Ovary (tissue), 9 donors: ENCODE results near the gene PTPN18. TPM values are rescaled to one million over a fixed set of nuclear protein-coding genes. Genes with fewer than 3 reads are reported as not detected.
"Not testable (repeated sequence)": the region's sequence is repeated elsewhere in the genome, so short reads cannot be mapped to it uniquely, and the experiment has no call there.

Source experiments
- DNase-seq, 5 donors: peaks; one replicate each; pipeline ENCODE4 v3.0.0-alpha.2; 2019 to 2020
- H3K27ac ChIP-seq, 2 donors: fragments of 200-600 bp; one replicate each; pipeline versions ENCODE4 v1.5.1 to v1.8.0; 2019 to 2022
- H3K27me3 ChIP-seq: fragments of 200-600 bp; one replicate; pipeline ENCODE4 v1.8.0; 2022
- H3K36me3 ChIP-seq: fragments of 200-600 bp; sonication (generic); one replicate; pipeline ENCODE4 v1.5.1; 2019
- H3K4me1 ChIP-seq: one replicate; pipeline ENCODE4 v1.8.1; 2013; ENCODE audit warnings: mild to moderate bottlenecking, moderate library complexity; ENCODE audit not compliant: insufficient read depth
- H3K4me3 ChIP-seq: fragments of 200-600 bp; sonication (generic); one replicate; pipeline ENCODE4 v1.5.1; 2017
- H3K9me3 ChIP-seq, 2 donors: fragments of 200-600 bp in 1 of 2; sonication (generic) in 1 of 2; one replicate each; pipeline versions ENCODE4 v1.5.1 to v1.8.1; 2013 to 2019; ENCODE audit warnings: mild to moderate bottlenecking in 1 of 2, moderate library complexity in 1 of 2
- CTCF ChIP-seq, 3 donors: fragments of 450-650 bp in 2 of 3; fragments of 200-600 bp in 1 of 3; IDR thresholded peaks; one replicate each; pipeline versions ENCODE4 v1.5.1 to v1.8.0; 2016 to 2022; ENCODE audit warnings: antibody characterized with exemption in 3 of 3, mild to moderate bottlenecking in 1 of 3
- EP300 ChIP-seq: sonication (generic); formaldehyde crosslinking; IDR thresholded peaks from one replicate; pipeline ENCODE4 v1.6.1; 2017; ENCODE audit warnings: antibody characterized with exemption
- POLR2A ChIP-seq: fragments of 450-650 bp; IDR thresholded peaks from one replicate; pipeline ENCODE4 v1.6.1; 2017; ENCODE audit warnings: antibody characterized with exemption, mild to moderate bottlenecking, moderate library complexity
- WGBS, 3 donors: extraction: QIAGEN DNeasy Blood & Tissue Kit in 1 of 3; methylation state at CpG; one replicate each; pipeline versions ENCODE4 v1.1.5 to v1.1.7; 2013 to 2017; 5-methylcytosine and 5-hydroxymethylcytosine counted together
- intact Hi-C, 4 donors: fragments of 100-400 bp; cut with DNase I; formaldehyde crosslinking; loops; one replicate each; pipeline versions ENCODE4 v1.11.0 to v1.15.1; 2022 to 2023
- polyA plus RNA-seq, 2 donors: library from polyadenylated mRNA; stranded (reverse); fragments of 200-250 nt in 1 of 2; fragments of 350-450 nt in 1 of 2; fragmentation: Illumina TruSeq in 1 of 2; extraction: RNeasy Lipid Tissue Mini Kit (QIAGEN cat#74804) in 1 of 2; gene quantifications; one replicate each; pipeline ENCODE4 v1.2.3, GENCODE V29; 2013 to 2014
- total RNA-seq, 7 donors: library from RNA; depleted of rRNA in 2 of 7; stranded (reverse); fragments of >200 nt in 2 of 7; fragmentation: NEBNext Ultra II Directional in 3 of 7; extraction: Animal tissue kit (Norgen Biotek cat#: 25700) in 3 of 7; gene quantifications; one replicate each; pipeline versions ENCODE4 v1.1.0 to v1.2.4, GENCODE V29; 2016 to 2023
- donor health status: DM: no; HTN: no; CAD: no; lungs with moderate emphysema.
- donor health status: DM: no; HTN: no; CAD: no.
- donor health status: Bipolar disorder and iron deficiency.
- donor health status: DM: yes; HTN: yes; CAD: no.
- donor health status: DM: no; HTN: no; CAD: no.
- donor health status: DM: yes; HTN: yes; CAD: no.

PTPN18 gene
- total and polyA plus RNA-seq, 9 donors: 22.2 to 62.6 (median 30.8) TPM

GRCh38 chr2:130391058-130391871 is 35.4 kb downstream of the PTPN18 start:
- 1 to 2% (median 1%) methylated on average over 59 of the region's 59 CpGs for WGBS, 3 donors
- Histone ChIP-seq H3K36me3 (no peaks in the 10 kb centered on the region), H3K9me3 (no peaks in the 10 kb centered on the region), H3K27me3 (no peaks in the 10 kb centered on the region), H3K27ac (peak overlapping the region; percentile 73 to 89), H3K4me3 (peak overlapping the region; percentile 83), H3K4me1 (peaks cover 3% of the 10 kb centered on the region)
- peak; percentile 67 to 85 (median 75) for DNase-seq
- intact Hi-C loops: no loop called here
- TF ChIP-seq POLR2A (no peak), EP300 (no peak), CTCF (IDR thresholded peaks at IDR 0.05) (no peak)

- DNase-seq: peak in 1 of 5 donors; percentile 54
- H3K27ac ChIP-seq: peak overlapping the region; percentile 73 to 89
- peaks cover 3% of the 10 kb centered on the region for H3K4me1 ChIP-seq
- WGBS, 3 donors: 15 to 22% (median 16%) methylated on average over 17 of the region's 17 CpGs
- intact Hi-C loops: no loop called here
- no peak for TF ChIP-seq EP300
- no peak for TF ChIP-seq POLR2A
- no peak for TF ChIP-seq CTCF (IDR thresholded peaks at IDR 0.05)
- no peaks in the 10 kb centered on the region for H3K36me3 ChIP-seq
- peak overlapping the region; percentile 83 for H3K4me3 ChIP-seq
- no peaks in the 10 kb centered on the region for H3K27me3 ChIP-seq
- H3K9me3 ChIP-seq: no peaks in the 10 kb centered on the region
These were observed 36.2 kb downstream of the PTPN18 start for GRCh38 chr2:130391872-130392670.

GRCh38 chr2:130393318-130393910 is 37.6 kb downstream of the PTPN18 start:
- no peak overlapping the region for H3K27ac ChIP-seq
- no peaks in the 10 kb centered on the region for H3K9me3 ChIP-seq
- 90 to 91% (median 90%) methylated on average over 7 of the region's 7 CpGs for WGBS, 3 donors
- no peak for DNase-seq
- TF ChIP-seq POLR2A: no peak
- TF ChIP-seq EP300: no peak
- no peak for TF ChIP-seq CTCF (IDR thresholded peaks at IDR 0.05)
- no peak overlapping the region for H3K4me3 ChIP-seq
- intact Hi-C loops: no loop called here
- H3K36me3 ChIP-seq: no peaks in the 10 kb centered on the region
- H3K4me1 ChIP-seq: peaks cover 3% of the 10 kb centered on the region
- H3K27me3 ChIP-seq: no peaks in the 10 kb centered on the region

- no CpG with 5 or more reads among the region's 2 CpGs for WGBS, 3 donors
These were observed 50.4 kb downstream of the PTPN18 start for GRCh38 chr2:130406280-130406679.

GRCh38 chr2:130416693-130417092 is 60.8 kb downstream of the PTPN18 start:
- H3K36me3 ChIP-seq, DNase-seq, H3K27me3 ChIP-seq, H3K4me1 ChIP-seq, H3K4me3 ChIP-seq, H3K9me3 ChIP-seq, intact Hi-C loops, H3K27ac ChIP-seq: not testable (repeated sequence)
- WGBS, 3 donors: 88 to 100% (median 100%) methylated on average over 1 of the region's 1 CpG

More at GRCh38 chr2:130406280-130406679, 50.4 kb downstream of the PTPN18 start:
- H3K27me3 ChIP-seq, H3K36me3 ChIP-seq, H3K9me3 ChIP-seq, H3K4me1 ChIP-seq, H3K4me3 ChIP-seq, H3K27ac ChIP-seq, intact Hi-C loops, DNase-seq: not testable (repeated sequence)

- H3K36me3 ChIP-seq, intact Hi-C loops, H3K27me3 ChIP-seq, H3K9me3 ChIP-seq, H3K4me1 ChIP-seq, H3K4me3 ChIP-seq, DNase-seq, H3K27ac ChIP-seq: not testable (repeated sequence)
- WGBS, 3 donors: 93 to 100% (median 96%) methylated on average over 1 of the region's 1 CpG
These were observed 63.0 kb downstream of the PTPN18 start for GRCh38 chr2:130418845-130419244.
